LNCAP (cell line): Measurements from ENCODE around the gene SLC24A2.

Experiments
- CTCF ChIP-seq: fragments of 450-650 bp; IDR thresholded peaks from 2 replicates; pipeline ENCODE4 v1.5.1; 2017; ENCODE audit warnings: mild to moderate bottlenecking

Gene SLC24A2

GRCh38 chr9:19804431-19804830 lies 15.6 kb upstream of the SLC24A2 start:
- no peak for TF ChIP-seq CTCF

- TF ChIP-seq CTCF = no peak
Observed at GRCh38 chr9:19800884-19801283, 12.0 kb upstream of the SLC24A2 start.

GRCh38 chr9:19799784-19800183 lies 10.9 kb upstream of the SLC24A2 start:
- no peak for TF ChIP-seq CTCF

- TF ChIP-seq CTCF = no peak
Observed at GRCh38 chr9:19788152-19788551, 685 bp downstream of the SLC24A2 start.

GRCh38 chr9:19787672-19788071 lies 1.2 kb downstream of the SLC24A2 start:
- TF ChIP-seq CTCF = no peak

- TF ChIP-seq CTCF = no peak
Observed at GRCh38 chr9:19785230-19785629, 3.6 kb downstream of the SLC24A2 start.

- TF ChIP-seq CTCF = no peak
Observed at GRCh38 chr9:19784136-19784535, 4.7 kb downstream of the SLC24A2 start.

- TF ChIP-seq CTCF = no peak
Observed at GRCh38 chr9:19783500-19783899, 5.3 kb downstream of the SLC24A2 start.
